ENCODE measurements around the gene OSGIN1.
"Not testable (repeated sequence)": the region's sequence is repeated elsewhere in the genome, so short reads cannot be mapped to it uniquely, and the experiment has no call there.

The OSGIN1 gene

DNA sequence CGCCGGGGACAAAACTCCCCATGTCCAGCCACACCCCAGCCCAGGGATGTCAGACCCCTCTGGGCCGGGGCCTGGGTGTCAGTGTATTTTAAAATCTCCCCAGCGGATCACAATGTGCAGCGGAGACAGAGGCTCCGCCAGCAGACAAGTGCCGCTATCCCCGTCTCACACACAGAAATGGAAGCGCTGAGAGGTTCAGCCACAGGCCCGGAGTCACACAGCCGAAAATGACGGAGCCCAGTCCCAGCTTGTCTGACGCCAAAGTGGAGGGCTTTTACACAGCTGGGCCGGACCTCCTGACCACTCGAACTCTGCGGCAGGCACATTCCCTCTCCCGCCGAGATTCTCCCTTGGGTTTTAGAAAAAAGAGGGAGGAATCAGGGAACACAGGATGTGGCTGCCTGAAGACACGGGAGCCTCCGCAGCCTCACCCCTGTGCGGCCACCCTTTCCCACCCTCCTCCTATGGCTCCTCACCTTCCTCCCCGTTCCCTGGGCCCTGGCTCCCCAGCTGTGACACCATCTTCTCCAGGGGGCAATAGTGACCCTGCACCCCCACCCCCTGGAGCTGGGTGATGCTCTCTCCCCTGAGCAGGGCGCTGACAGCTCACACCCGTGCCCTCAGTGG lies 6.8 kb upstream of the OSGIN1 start:
- DNase-seq (ENCODE audit: extremely low spot score) = no peak
- TF ChIP-seq, protein P1, sequence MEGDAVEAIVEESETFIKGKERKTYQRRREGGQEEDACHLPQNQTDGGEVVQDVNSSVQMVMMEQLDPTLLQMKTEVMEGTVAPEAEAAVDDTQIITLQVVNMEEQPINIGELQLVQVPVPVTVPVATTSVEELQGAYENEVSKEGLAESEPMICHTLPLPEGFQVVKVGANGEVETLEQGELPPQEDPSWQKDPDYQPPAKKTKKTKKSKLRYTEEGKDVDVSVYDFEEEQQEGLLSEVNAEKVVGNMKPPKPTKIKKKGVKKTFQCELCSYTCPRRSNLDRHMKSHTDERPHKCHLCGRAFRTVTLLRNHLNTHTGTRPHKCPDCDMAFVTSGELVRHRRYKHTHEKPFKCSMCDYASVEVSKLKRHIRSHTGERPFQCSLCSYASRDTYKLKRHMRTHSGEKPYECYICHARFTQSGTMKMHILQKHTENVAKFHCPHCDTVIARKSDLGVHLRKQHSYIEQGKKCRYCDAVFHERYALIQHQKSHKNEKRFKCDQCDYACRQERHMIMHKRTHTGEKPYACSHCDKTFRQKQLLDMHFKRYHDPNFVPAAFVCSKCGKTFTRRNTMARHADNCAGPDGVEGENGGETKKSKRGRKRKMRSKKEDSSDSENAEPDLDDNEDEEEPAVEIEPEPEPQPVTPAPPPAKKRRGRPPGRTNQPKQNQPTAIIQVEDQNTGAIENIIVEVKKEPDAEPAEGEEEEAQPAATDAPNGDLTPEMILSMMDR (IDR thresholded peaks at IDR 0.05; ENCODE audit: control extremely low read depth, extremely low read depth, low read depth, missing control alignments) = no peak
- CTCF ChIA-PET = interaction anchor here (0.9 kb wide), 1 partner anchor 10 kb away, joined by 3 read pairs; no protein-coding TSS in a partner anchor
- POLR2A ChIA-PET = no interaction called here

- no peak for DNase-seq (ENCODE audit: extremely low spot score)
- POLR2A ChIA-PET = interaction anchor here (0.6 kb wide), 1 partner anchor 119 kb away, joined by 4 read pairs; no protein-coding TSS in a partner anchor
- CTCF ChIA-PET = interaction anchor here (0.9 to 1.1 kb wide), 2 partner anchors 9 to 10 kb away, joined by 3 read pairs; no protein-coding TSS in a partner anchor
- TF ChIP-seq, protein P1 (IDR thresholded peaks at IDR 0.05; ENCODE audit: control extremely low read depth, extremely low read depth, low read depth, missing control alignments) = no peak
These were observed 6.1 kb upstream of the OSGIN1 start for GRCh38 chr16:83946781-83947566.

GRCh38 chr16:83947642-83948234 lies 5.3 kb upstream of the OSGIN1 start:
- POLR2A ChIA-PET = interaction anchor here (0.6 kb wide), 1 partner anchor 118 kb away, joined by 4 read pairs; no protein-coding TSS in a partner anchor
- TF ChIP-seq, protein P1 (IDR thresholded peaks at IDR 0.05; ENCODE audit: control extremely low read depth, extremely low read depth, low read depth, missing control alignments) = no peak
- no peak for DNase-seq (ENCODE audit: extremely low spot score)
- CTCF ChIA-PET = interaction anchor here (1.1 to 1.3 kb wide), 2 partner anchors 9 to 118 kb away, joined by 3 to 4 read pairs; no protein-coding TSS in a partner anchor

GRCh38 chr16:83948914-83949723 lies 3.9 kb upstream of the OSGIN1 start:
- no peak for DNase-seq (ENCODE audit: extremely low spot score)
- ChIA-PET POLR2A (no interaction called here), CTCF (interaction anchor here (0.9 to 1.3 kb wide), 2 partner anchors 20 to 117 kb away, joined by 3 to 4 read pairs; no protein-coding TSS in a partner anchor)
- TF ChIP-seq, protein P1 (IDR thresholded peaks at IDR 0.05; ENCODE audit: control extremely low read depth, extremely low read depth, low read depth, missing control alignments) = no peak

DNA sequence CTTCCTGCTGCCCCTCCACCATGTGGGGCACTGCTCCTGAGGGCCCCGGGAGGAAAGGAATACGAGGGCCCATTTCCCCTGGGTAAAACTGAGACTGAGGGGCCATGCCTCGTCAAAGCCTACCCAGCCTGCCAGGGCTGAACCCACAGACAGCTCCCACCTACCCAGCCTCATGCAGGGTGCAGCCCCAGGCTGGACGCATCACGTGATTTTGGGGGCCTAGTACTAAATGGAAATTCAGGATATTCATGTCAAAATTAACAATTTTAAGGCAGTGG lies 3.4 kb upstream of the OSGIN1 start:
- CTCF ChIA-PET = interaction anchor here (0.9 kb wide), 1 partner anchor 20 kb away, joined by 3 read pairs; no protein-coding TSS in a partner anchor
- TF ChIP-seq, protein P1 (IDR thresholded peaks at IDR 0.05; ENCODE audit: control extremely low read depth, extremely low read depth, low read depth, missing control alignments) = no peak
- DNase-seq (ENCODE audit: extremely low spot score) = no peak
- POLR2A ChIA-PET = no interaction called here

DNA sequence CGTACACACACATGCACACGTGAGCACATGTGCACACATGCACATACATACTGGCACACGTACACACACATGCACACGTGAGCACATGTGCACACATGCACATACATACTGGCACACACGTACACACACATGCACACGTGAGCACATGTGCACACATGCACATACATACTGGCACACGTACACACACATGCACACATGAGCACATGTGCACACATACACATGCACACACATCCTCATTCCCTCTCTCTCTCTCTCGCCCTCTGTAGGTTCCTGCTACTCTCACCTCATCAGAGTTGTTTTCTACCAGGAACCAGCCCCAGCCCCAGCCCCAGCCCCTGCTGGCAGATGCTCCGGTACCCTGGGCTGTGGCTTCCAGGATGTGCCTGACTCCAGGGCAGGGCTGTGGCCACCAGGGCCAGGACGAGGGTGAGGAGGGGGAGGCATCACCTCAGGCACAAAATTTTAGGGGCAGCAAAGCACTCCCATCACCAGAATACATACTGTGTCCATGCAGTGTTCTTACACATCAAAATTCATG lies 2.1 kb upstream of the OSGIN1 start:
- CTCF ChIA-PET; DNase-seq (ENCODE audit: extremely low spot score); POLR2A ChIA-PET: not testable (repeated sequence)

Data from GM10248 (cell line).